PFSK-1 (cell line): ENCODE measurements around the gene PAPPA.

Experiments used
- FOXP2 ChIP-seq: optimal IDR thresholded peaks from 2 replicates; pipeline ENCODE3; 2011; ENCODE audit warnings: borderline replicate concordance, control low read depth, inconsistent platforms; ENCODE audit not compliant: insufficient read depth; ENCODE audit errors: extremely low read length, extremely low read depth
- POLR2AphosphoS5 ChIP-seq: IDR thresholded peaks from 2 replicates; pipeline ENCODE4 v1.6.1; 2012; ENCODE audit warnings: low read depth, mild to moderate bottlenecking, control low read depth, low read length, moderate library complexity
- SIN3A ChIP-seq: IDR thresholded peaks from 2 replicates; pipeline ENCODE4 v1.6.1; 2012; ENCODE audit warnings: mild to moderate bottlenecking, low read length, moderate library complexity, borderline replicate concordance; ENCODE audit not compliant: insufficient read depth
- TAF1 ChIP-seq: IDR thresholded peaks from 2 replicates; pipeline ENCODE4 v1.6.1; 2012; ENCODE audit warnings: low read length, control low read depth, borderline replicate concordance; ENCODE audit not compliant: insufficient read depth
- TF ChIP-seq, protein P1 (sequence below), 2 experiments: IDR thresholded peaks; 2 replicates each; pipeline versions ENCODE4 v1.6.1 to v1.8.0; 2011 to 2012; ENCODE audit warnings: low read depth in 2 of 2, low read length in 2 of 2, control low read depth in 1 of 2, inconsistent platforms in 1 of 2, mild to moderate bottlenecking in 1 of 2, moderate library complexity in 1 of 2; ENCODE audit not compliant: insufficient read depth in 1 of 2

Gene PAPPA

DNA sequence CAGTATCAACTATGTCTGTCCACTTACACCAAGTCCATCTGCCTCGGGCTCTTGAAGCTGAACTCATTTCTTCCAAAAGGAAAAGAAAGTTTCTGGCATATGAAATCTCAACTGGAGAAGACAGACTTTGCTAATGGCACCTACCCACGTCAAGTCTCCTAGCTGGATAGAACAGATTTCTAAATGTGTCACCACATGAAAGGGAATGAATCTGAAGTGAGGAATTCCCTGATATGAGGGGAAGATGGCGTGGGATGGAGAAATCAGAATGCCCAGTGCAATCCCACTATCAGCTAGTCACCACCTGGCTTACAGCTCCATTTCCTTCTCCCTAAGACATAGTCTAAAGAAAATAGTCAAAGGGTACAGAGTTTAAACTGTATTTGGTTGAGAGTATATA, 144.7 kb downstream of the PAPPA start:
- no peak for TF ChIP-seq POLR2AphosphoS5
- no peak for TF ChIP-seq SIN3A
- TF ChIP-seq TAF1 = no peak
- no peak for TF ChIP-seq FOXP2
- TF ChIP-seq, protein P1, sequence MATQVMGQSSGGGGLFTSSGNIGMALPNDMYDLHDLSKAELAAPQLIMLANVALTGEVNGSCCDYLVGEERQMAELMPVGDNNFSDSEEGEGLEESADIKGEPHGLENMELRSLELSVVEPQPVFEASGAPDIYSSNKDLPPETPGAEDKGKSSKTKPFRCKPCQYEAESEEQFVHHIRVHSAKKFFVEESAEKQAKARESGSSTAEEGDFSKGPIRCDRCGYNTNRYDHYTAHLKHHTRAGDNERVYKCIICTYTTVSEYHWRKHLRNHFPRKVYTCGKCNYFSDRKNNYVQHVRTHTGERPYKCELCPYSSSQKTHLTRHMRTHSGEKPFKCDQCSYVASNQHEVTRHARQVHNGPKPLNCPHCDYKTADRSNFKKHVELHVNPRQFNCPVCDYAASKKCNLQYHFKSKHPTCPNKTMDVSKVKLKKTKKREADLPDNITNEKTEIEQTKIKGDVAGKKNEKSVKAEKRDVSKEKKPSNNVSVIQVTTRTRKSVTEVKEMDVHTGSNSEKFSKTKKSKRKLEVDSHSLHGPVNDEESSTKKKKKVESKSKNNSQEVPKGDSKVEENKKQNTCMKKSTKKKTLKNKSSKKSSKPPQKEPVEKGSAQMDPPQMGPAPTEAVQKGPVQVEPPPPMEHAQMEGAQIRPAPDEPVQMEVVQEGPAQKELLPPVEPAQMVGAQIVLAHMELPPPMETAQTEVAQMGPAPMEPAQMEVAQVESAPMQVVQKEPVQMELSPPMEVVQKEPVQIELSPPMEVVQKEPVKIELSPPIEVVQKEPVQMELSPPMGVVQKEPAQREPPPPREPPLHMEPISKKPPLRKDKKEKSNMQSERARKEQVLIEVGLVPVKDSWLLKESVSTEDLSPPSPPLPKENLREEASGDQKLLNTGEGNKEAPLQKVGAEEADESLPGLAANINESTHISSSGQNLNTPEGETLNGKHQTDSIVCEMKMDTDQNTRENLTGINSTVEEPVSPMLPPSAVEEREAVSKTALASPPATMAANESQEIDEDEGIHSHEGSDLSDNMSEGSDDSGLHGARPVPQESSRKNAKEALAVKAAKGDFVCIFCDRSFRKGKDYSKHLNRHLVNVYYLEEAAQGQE (IDR thresholded peaks at IDR 0.05; ENCODE audit: insufficient read depth in 1 of 2, low read depth in 2 of 2, low read length in 2 of 2) = no peak

DNA sequence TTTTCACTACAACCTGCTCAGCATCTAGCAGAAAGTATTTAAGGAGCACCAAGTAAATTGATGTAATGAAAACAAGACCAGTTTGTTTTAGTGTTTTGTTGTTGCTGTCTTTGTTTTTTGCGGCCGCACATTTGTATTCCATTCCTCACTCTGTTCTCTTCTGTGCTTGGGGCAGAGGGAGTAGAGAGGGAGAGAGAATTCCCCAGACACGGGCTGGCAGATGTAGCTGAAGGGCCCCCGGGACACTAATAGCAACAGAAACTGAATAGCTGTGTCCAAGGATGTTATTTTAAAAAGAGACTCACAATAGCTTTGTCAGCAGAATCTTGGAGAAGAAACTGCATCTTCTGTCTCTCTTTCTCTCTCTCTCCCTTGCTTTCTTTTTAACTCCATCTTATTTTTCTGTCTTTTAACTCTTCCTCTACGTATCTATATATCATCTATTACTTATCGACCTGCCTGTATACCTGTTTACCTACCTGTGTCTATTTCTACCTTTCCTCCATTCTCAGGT, 145.3 kb downstream of the PAPPA start:
- TF ChIP-seq TAF1 (no peak), FOXP2 (no peak), SIN3A (no peak), POLR2AphosphoS5 (no peak)
- TF ChIP-seq, protein P1 (IDR thresholded peaks at IDR 0.05; ENCODE audit: insufficient read depth in 1 of 2, low read depth in 2 of 2, low read length in 2 of 2) = no peak

DNA sequence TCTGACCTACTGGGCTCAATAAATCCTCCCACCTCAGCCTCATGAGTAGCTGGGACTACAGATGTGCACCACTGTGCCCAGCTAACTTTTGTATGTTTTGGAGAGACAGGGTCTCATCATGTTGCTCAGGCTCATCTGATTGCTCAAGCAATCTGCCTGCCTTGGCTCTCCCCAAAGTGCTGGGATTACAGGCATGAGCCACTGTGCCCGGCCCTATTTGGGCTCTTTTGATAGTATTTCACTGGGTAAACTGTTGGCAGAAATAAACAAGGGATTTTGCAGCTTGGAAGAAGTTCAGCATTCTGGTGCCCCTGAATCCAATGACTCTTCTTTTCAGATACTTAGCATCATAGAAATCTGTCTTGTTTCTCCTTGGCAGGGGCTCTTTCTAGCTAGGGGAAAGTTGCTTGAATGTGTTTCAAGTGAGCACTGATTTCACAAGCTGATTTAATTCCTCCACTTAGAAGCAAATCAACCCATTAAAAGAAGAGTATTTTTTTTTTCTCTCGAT, 146.8 kb downstream of the PAPPA start:
- no peak for TF ChIP-seq TAF1
- TF ChIP-seq FOXP2 = no peak
- no peak for TF ChIP-seq POLR2AphosphoS5
- TF ChIP-seq, protein P1 (IDR thresholded peaks at IDR 0.05; ENCODE audit: insufficient read depth in 1 of 2, low read depth in 2 of 2, low read length in 2 of 2) = no peak
- TF ChIP-seq SIN3A = no peak

GRCh38 chr9:116303270-116303669, 149.7 kb downstream of the PAPPA start:
- no peak for TF ChIP-seq POLR2AphosphoS5
- TF ChIP-seq SIN3A = no peak
- no peak for TF ChIP-seq FOXP2
- TF ChIP-seq, protein P1 (IDR thresholded peaks at IDR 0.05; ENCODE audit: insufficient read depth in 1 of 2, low read depth in 2 of 2, low read length in 2 of 2) = no peak
- TF ChIP-seq TAF1 = no peak
